ENCODE results near the gene COX4I2.

The COX4I2 gene

DNA sequence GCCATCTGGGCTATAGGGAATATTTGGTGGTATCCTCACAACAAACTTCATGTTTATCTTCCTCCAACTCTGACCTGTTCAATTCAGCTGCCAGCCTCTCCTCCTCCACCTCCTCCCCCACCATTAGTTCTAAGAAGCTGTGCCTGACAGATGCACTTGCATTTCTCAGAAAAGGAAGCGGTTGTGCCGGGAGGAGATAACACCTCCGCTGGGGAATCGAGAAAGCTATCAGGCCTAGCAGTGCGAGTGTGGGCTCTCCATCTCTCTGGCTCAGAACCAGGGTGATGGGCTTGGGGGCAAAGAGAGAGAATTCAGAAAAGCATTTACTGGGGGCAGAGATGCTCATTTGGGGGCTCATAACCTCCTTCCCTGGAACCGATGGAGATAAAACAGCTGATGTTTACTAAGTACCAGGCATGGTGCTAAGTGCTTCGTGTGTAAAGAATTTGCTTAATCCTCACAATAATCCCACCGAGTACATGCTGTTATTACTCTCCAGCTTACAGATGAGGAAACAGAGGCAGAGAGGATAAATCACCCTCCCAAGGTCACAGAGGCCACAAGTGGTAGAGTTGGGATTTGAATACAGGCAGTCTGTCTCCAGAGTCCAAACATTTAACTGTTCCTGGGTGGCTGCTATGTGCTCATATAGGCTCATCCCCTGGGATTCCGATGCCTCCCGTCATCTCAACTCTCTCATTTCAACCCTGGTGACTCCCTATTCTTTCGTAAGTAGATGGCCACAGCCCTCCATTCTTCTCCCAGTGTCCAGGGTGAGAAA is 38.3 kb downstream of the COX4I2 start:
- peak overlapping the region; percentile 59 for H3K4me3 ChIP-seq (ENCODE audit: insufficient read depth, low read depth, low read length, poor library complexity, severe bottlenecking)
- H3K27ac ChIP-seq (ENCODE audit: insufficient read depth, low read length, poor library complexity, severe bottlenecking): peak overlapping the region; percentile 77
- peaks cover 72% of the 10 kb centered on the region for H3K4me1 ChIP-seq (ENCODE audit: control insufficient read depth, insufficient read depth, low read length, poor library complexity, severe bottlenecking)
- H3K9me3 ChIP-seq (ENCODE audit: control insufficient read depth, low read length): no peaks in the 10 kb centered on the region
- DNase-seq: peak; percentile 24 to 48 (median 25)
- no peaks in the 10 kb centered on the region for H3K27me3 ChIP-seq (replicated peaks; ENCODE audit: control insufficient read depth, insufficient read depth, low read length, poor library complexity, severe bottlenecking)
- no peaks in the 10 kb centered on the region for H3K36me3 ChIP-seq (ENCODE audit: control insufficient read depth, insufficient read depth, low read length)

DNA sequence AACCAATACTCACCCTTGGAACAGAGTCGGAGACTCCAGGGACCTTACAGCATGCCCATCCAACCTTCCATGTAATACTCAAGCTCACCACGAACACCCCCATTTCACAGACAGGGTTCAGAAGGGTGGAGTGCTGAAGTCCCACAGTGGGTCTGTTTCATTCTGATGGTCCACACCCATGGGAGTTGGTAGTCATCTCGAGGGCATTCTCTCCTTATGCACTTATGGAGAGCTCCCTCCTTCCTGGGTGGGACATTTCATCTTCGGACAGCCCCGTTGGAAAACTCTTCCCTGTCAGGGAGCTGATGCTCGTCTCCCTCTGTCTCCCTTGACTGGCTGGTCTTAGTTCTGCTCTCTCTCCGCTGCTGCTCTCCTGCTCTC is 38.9 kb downstream of the COX4I2 start:
- H3K36me3 ChIP-seq (ENCODE audit: control insufficient read depth, insufficient read depth, low read length): no peaks in the 10 kb centered on the region
- peak overlapping the region; percentile 77 for H3K27ac ChIP-seq (ENCODE audit: insufficient read depth, low read length, poor library complexity, severe bottlenecking)
- DNase-seq: no peak
- H3K9me3 ChIP-seq (ENCODE audit: control insufficient read depth, low read length): no peaks in the 10 kb centered on the region
- peak overlapping the region; percentile 23 for H3K4me3 ChIP-seq (ENCODE audit: insufficient read depth, low read depth, low read length, poor library complexity, severe bottlenecking)
- H3K27me3 ChIP-seq (replicated peaks; ENCODE audit: control insufficient read depth, insufficient read depth, low read length, poor library complexity, severe bottlenecking): no peaks in the 10 kb centered on the region
- H3K4me1 ChIP-seq (ENCODE audit: control insufficient read depth, insufficient read depth, low read length, poor library complexity, severe bottlenecking): peaks cover 78% of the 10 kb centered on the region

DNA sequence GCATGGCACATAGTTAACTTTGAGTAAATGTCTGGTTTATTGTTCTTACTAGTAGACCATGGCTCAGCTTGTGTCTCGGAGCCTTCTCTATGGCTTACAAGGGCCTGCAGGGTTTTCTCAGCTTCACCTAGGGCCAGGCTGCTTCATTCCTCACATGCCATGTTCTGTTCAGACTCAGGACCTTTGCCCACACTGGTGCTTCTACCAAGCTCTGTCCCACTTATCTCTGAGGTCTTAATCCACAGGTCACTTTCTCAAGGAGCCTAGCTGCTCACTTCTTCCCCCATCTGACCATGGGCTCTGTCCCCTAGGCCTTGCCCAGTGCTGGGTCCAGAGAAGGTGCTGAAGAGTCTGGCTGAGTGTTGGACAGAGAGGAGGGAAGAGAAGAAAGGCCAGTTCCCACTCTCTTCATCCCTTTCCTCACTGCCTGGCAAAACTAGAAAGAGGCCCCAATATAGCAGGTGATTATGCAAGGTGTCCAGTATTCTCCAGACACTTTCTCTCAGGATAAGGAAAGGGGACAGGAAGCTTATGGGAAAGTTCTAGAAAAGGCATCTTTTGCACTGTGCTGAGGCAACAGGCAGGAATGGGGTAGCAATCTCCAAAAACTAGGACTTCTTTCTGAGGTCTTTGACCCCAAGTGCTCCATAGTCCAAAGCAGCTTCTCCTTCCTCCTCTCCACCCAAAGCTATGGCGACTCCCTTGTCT is 40.0 kb downstream of the COX4I2 start:
- Histone ChIP-seq H3K9me3 (ENCODE audit: control insufficient read depth, low read length) (no peaks in the 10 kb centered on the region), H3K27me3 (replicated peaks; ENCODE audit: control insufficient read depth, insufficient read depth, low read length, poor library complexity, severe bottlenecking) (no peaks in the 10 kb centered on the region), H3K4me1 (ENCODE audit: control insufficient read depth, insufficient read depth, low read length, poor library complexity, severe bottlenecking) (peaks cover 82% of the 10 kb centered on the region), H3K4me3 (ENCODE audit: insufficient read depth, low read depth, low read length, poor library complexity, severe bottlenecking) (no peak overlapping the region), H3K36me3 (ENCODE audit: control insufficient read depth, insufficient read depth, low read length) (no peaks in the 10 kb centered on the region), H3K27ac (ENCODE audit: insufficient read depth, low read length, poor library complexity, severe bottlenecking) (peak overlapping the region; percentile 8)
- no peak for DNase-seq

DNA sequence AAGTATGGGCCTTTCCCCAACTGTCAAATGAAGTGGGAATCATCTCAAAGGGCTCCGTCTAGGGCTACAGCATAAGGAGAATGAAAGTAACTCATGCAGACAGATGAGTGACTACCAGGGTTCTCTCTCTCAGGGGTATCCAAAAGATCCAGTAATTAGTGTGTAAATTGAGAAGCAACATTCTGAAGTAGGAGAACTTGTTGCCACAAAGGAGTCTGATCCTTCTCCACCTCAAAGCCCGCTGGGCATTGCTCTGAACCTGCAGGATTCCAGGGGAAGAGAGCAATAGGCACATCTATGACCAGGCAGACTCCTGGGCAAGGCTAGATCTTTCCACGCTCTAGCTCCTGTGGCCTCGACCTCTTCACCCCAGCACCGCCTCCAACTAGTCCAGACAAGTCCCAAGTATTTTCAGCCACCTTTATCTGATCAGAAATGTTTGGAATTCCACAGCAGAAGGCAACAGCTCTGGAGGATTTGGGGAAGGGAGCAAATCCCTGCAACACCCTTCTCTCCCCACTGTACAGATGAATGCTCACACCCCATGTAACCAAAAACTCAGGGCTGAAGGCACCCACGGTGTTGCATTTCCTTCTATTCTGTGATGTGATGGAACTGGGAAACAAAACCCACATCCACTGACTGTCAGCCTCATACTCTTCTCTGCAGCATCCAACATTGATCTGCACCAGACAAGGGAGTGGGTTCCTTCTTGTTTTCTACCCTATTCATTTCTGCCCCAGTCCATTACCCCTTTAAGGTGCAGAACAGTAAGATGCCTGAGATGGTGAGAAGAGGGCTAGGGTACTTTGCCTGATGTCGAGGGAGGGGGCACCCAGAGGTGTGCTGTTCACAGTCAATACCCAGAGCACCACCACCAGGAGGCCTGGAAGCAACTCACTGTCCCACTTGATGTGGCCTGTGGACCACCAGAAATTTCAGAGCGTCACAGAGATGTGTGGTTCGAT is 41.0 kb downstream of the COX4I2 start:
- Histone ChIP-seq H3K27me3 (replicated peaks; ENCODE audit: control insufficient read depth, insufficient read depth, low read length, poor library complexity, severe bottlenecking) (no peaks in the 10 kb centered on the region), H3K4me1 (ENCODE audit: control insufficient read depth, insufficient read depth, low read length, poor library complexity, severe bottlenecking) (peaks cover 78% of the 10 kb centered on the region), H3K27ac (ENCODE audit: insufficient read depth, low read length, poor library complexity, severe bottlenecking) (no peak overlapping the region), H3K9me3 (ENCODE audit: control insufficient read depth, low read length) (no peaks in the 10 kb centered on the region), H3K36me3 (ENCODE audit: control insufficient read depth, insufficient read depth, low read length) (no peaks in the 10 kb centered on the region), H3K4me3 (ENCODE audit: insufficient read depth, low read depth, low read length, poor library complexity, severe bottlenecking) (no peak overlapping the region)
- DNase-seq: no peak

DNA sequence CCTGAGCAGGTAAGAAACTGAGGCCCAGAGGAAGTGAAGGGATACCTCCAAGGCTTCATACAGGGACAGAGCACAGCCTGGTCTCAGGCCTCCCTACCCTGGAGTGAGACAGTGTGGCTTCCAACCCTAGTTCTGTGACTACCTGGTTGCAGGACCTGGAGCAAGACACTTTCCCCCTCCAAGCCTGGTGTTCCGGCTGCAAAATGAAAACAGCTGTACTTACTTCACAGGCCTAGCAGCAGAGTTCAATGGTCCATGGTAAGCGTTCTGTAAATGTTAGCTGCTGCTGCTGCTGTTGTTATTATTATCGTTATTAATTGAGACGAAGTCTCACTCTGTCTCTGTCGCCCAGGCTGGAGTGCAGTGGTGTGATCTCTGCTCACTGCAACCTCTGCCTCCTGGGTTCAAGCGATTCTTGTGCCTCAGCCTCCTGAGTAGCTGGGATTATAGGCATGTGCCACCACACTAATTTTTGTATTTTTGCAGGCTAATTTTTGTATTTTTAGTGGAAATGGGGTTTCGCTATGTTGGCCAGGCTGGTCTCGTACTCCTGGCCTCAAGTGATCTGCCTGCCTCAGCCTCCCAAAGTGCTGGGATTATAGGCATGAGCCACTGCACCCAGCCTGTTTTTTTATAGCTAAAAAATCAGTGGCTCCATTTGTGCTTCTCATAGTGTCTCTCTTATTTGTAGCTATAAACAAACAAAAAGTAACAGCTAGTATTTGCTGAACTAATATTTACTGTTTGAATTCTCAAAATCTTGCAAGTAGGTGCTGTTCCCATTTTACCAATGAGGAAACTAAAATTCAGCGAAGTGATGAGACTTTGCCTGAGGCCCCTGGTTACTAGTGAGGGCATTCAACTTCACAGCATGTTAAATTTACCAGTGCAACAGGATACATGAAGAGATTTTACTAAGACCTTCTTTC is 41.9 kb downstream of the COX4I2 start:
- Histone ChIP-seq H3K36me3 (ENCODE audit: control insufficient read depth, insufficient read depth, low read length) (no peaks in the 10 kb centered on the region), H3K9me3 (ENCODE audit: control insufficient read depth, low read length) (no peaks in the 10 kb centered on the region), H3K4me3 (ENCODE audit: insufficient read depth, low read depth, low read length, poor library complexity, severe bottlenecking) (no peak overlapping the region), H3K27me3 (replicated peaks; ENCODE audit: control insufficient read depth, insufficient read depth, low read length, poor library complexity, severe bottlenecking) (no peaks in the 10 kb centered on the region), H3K4me1 (ENCODE audit: control insufficient read depth, insufficient read depth, low read length, poor library complexity, severe bottlenecking) (peaks cover 76% of the 10 kb centered on the region), H3K27ac (ENCODE audit: insufficient read depth, low read length, poor library complexity, severe bottlenecking) (no peak overlapping the region)
- no peak for DNase-seq

DNA sequence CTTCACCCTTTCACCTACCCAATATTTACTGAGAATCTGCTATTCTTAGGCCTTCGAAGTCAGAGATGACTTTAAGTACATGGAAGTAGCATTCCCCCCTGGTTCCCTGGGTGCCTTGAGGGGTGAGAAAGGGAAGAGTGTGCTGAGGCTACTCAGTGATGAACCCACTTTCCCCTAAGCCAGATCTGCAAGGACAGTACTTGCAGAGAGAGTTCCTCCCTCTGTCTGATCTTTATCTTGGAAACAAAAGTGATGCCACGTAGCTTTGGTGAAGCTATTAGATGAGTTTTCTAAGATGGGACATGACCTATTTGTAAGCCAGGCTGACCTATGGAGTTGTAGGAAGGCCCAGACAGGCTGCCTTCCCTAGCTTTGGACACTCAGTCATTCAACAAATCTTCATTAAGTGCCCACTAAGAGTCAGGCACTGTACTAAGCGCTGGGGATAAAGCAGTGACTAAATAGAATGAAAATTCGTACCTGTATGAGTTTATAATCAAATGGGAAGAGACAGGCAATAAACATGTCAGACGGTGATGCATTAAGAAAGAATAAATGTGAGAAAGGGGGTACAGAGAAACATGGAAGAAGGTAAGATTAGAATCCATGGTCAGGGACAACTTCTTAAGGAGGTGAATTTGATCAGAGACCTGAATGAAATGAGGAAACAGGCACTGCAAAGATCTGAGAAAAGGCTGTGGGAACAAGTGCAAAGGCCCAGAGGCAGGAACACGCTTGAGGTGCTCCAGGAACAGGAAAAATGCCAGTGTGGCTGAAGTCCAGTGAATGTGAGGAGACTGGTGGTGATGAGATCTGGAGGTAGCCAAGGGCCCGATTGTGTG is 42.8 kb downstream of the COX4I2 start:
- Histone ChIP-seq H3K4me1 (ENCODE audit: control insufficient read depth, insufficient read depth, low read length, poor library complexity, severe bottlenecking) (peaks cover 75% of the 10 kb centered on the region), H3K36me3 (ENCODE audit: control insufficient read depth, insufficient read depth, low read length) (no peaks in the 10 kb centered on the region), H3K27ac (ENCODE audit: insufficient read depth, low read length, poor library complexity, severe bottlenecking) (no peak overlapping the region)

DNA sequence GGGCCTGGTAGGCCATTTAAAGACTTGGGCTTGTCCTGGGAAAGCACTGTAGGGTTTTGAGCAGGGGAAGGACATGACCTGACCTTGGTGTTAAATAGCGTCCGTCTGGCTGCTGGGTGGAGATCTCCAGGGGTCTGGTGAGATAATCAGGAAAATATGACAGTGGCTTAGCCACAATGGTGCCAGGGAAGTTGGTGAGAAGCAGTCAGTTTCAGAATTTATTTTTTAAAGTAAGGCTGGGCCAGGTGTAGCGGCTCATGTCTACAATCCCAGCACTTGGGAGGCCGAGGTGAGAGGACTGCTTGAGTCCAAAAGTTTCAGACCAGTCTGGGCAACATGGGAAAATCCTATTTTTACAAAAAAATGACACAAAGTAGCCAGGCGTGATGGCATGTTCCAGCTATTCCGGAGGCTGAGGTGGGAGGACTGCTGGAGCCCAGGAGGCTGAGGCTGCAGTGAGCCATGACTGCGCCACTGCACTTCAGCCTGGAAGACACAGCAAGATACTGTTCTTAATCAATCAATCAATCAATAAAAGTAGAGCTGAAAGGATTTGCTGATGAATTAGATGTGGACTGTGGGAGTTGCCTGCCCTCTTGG is 43.5 kb downstream of the COX4I2 start:
- Histone ChIP-seq H3K36me3 (ENCODE audit: control insufficient read depth, insufficient read depth, low read length) (no peaks in the 10 kb centered on the region), H3K4me1 (ENCODE audit: control insufficient read depth, insufficient read depth, low read length, poor library complexity, severe bottlenecking) (peaks cover 73% of the 10 kb centered on the region), H3K4me3 (ENCODE audit: insufficient read depth, low read depth, low read length, poor library complexity, severe bottlenecking) (no peak overlapping the region), H3K27ac (ENCODE audit: insufficient read depth, low read length, poor library complexity, severe bottlenecking) (no peak overlapping the region), H3K27me3 (replicated peaks; ENCODE audit: control insufficient read depth, insufficient read depth, low read length, poor library complexity, severe bottlenecking) (no peaks in the 10 kb centered on the region), H3K9me3 (ENCODE audit: control insufficient read depth, low read length) (no peaks in the 10 kb centered on the region)
- no peak for DNase-seq

More for the DNA sequence above, 42.8 kb downstream of the COX4I2 start:
- Histone ChIP-seq H3K4me3 (ENCODE audit: insufficient read depth, low read depth, low read length, poor library complexity, severe bottlenecking) (no peak overlapping the region), H3K9me3 (ENCODE audit: control insufficient read depth, low read length) (no peaks in the 10 kb centered on the region), H3K27me3 (replicated peaks; ENCODE audit: control insufficient read depth, insufficient read depth, low read length, poor library complexity, severe bottlenecking) (no peaks in the 10 kb centered on the region)
- DNase-seq: no peak

DNA sequence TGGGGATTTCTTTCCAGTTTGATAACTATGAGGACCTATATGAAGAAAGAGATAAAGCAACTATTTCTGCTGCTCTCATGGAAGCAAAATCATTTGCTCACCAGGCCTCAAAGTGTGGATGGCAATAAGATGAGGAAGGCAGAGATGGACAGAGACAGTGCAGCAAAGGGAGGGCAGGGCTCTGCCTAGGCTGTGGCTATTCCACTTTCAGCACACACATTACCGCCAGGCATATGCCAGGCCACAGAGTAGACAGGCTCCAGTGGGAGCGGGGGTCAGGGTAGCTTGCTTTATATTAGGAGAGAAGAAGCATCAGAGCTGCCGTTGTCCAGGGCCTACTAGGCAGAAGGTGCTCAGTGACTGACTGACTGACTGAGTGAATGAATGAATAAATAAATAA is 44.1 kb downstream of the COX4I2 start:
- no peak for DNase-seq
- no peak overlapping the region for H3K27ac ChIP-seq (ENCODE audit: insufficient read depth, low read length, poor library complexity, severe bottlenecking)
- H3K27me3 ChIP-seq (replicated peaks; ENCODE audit: control insufficient read depth, insufficient read depth, low read length, poor library complexity, severe bottlenecking): no peaks in the 10 kb centered on the region
- peaks cover 1% of the 10 kb centered on the region for H3K36me3 ChIP-seq (ENCODE audit: control insufficient read depth, insufficient read depth, low read length)
- H3K4me1 ChIP-seq (ENCODE audit: control insufficient read depth, insufficient read depth, low read length, poor library complexity, severe bottlenecking): peaks cover 68% of the 10 kb centered on the region
- no peaks in the 10 kb centered on the region for H3K9me3 ChIP-seq (ENCODE audit: control insufficient read depth, low read length)
- H3K4me3 ChIP-seq (ENCODE audit: insufficient read depth, low read depth, low read length, poor library complexity, severe bottlenecking): no peak overlapping the region

Data from effector memory CD4-positive, alpha-beta T cell (primary cell).